ENCODE data around the gene PCNX3. TPM values are rescaled to one million over a fixed set of nuclear protein-coding genes. Genes with fewer than 3 reads are reported as not detected.
"Not testable (repeated sequence)": the region's sequence is repeated elsewhere in the genome, so short reads cannot be mapped to it uniquely, and the experiment has no call there.

Gene PCNX3
- polyA plus RNA-seq, 3 donors: 35.5 to 43.8 (median 39.2) TPM

DNA sequence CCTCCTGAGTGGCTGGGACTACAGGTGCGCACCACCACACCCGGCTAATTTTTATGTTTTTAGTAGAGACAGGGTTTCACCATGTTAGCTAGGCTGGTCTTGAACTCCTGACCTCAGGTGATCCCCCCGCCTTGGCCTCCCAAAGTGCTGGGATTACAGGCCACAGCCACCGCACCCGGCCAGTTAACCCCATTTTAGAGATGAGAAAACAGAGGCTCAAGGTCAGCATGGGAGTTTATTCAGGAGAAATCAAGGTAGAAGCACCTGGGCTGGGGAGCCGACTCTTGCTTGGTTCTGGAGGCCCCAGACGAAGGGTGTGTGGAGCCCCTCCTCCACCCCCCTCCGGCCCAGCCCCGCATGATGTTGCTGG lies 23.6 kb downstream of the PCNX3 start:
- DNase-seq: not testable (repeated sequence)

DNA sequence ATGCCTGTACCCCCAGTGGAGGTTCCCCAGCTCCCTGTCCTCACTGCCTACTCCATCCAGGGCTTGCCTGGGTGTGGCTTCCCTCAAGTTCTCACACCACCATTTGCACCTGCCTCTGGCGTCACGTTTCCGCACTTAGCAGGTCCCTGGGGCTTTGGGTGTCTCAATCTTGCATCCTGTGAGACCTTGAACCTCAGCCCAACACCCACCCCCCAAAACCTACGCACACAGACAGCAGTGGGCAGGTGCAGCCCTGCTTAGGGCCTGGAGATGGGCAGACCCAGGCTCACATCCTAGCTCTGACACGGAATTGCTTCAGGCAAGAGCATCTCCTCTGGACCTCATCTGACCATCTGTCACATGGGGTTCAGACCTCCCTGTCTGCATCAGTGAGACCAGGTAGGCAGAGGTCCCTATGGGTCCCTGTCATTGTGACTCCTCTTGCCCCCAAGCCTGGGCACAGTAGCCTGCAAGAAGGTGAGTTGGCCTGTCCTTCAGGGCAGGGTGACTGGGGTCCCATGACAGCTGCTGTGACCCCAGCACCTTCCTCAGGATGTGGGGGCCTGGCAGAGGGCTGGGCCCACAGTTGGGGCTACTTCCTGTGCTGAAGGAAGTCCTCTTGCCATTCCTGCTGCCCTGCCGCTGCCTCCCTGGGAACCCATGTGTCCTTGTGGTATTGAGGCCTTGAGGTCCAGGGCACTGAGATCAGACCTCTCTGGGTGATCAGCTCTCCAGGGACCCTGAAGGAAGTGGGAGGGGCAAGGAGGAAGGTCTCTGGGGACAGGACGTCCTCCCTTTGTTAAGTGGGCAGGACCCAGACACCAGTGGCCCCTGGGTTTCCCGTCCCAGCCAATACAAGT lies 24.3 kb downstream of the PCNX3 start:
- no peak for DNase-seq

DNA sequence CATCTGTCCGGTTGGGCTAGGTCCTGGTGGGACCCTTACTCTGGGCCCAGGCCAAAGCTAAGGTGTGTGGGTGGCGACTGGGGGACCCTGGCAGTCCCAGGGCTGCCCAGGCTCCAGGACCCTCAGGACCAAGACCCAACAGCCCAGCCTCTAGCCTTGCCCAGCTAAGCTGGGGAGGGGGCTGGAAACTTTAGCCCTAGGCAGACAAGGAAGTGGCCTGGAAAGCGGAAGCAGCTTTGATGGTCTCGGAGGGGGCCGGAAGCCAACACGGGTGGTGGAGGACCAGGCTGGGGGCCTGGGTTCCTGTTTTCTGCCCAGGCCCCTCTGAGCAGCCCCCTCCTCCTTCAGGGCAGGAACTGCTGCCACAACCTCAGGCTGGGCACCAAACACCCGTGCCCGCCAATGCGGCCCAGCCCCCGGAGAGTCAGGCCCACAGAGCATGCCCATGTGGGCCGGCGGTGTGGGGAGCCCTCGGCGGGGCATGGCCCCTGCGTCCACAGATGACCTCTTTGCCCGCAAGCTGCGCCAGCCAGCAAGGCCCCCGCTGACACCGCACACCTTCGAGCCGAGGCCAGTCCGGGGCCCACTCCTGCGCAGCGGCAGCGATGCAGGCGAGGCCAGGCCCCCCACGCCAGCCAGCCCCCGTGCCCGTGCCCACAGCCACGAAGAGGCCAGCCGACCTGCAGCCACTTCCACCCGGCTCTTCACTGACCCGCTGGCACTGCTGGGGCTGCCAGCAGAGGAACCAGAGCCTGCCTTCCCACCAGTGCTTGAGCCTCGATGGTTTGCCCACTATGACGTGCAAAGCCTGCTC lies 25.1 kb downstream of the PCNX3 start:
- DNase-seq: no peak

DNA sequence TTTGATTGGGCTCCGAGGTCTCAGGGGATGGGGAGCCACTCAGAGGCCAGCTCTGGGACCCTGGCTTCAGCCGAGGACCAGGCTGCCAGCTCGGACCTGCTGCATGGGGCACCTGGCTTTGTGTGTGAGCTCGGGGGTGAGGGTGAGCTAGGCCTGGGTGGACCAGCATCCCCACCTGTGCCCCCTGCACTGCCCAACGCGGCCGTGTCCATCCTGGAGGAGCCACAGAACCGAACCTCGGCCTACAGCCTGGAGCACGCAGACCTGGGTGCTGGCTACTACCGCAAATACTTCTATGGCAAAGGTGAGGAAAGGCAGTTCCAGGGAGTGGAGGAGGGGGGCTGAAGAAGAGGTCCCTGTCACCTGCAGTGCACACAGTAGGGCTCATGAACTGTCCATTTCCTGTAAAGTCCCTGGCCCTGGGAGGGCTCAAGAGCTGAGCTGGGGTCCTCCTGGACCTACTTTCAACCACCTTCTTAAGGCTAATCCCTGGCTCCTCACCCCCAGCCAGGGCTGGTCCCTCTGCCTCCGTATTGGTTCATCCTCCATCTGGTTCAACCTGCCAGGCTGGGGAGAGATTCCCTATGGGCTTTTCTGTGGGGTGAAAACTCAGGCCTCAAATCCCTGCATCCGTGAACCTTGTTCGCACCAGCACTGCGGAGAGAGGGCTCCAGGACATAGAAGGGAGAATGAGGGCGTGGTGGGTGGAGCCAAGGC lies 25.9 kb downstream of the PCNX3 start:
- no peak for DNase-seq

DNA sequence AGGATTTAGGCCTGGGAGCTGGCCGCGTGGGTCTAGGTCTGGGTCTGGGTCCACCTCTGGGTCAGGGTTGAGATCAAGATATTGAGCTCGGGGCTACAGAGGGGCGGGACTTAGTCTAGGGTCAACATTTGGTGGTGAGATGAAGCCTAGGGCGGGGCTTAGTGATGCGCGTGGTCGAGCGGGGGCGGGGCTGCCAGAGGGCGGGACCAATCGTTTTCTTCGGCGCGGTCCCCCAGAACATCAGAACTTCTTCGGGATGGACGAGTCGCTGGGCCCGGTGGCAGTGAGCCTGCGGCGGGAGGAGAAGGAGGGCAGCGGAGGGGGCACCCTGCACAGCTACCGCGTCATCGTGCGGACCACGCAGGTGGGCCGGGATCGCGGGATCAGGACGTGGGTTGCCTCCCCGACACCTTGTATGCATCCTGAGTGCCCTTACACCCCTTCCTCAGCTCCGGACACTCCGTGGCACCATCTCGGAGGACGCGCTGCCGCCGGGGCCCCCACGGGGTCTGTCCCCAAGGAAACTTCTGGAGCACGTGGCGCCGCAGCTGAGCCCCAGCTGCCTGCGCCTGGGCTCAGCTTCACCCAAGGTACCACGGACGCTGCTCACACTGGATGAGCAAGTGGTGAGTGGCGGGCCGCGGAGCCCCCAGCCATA lies 26.6 kb downstream of the PCNX3 start:
- DNase-seq: no peak

DNA sequence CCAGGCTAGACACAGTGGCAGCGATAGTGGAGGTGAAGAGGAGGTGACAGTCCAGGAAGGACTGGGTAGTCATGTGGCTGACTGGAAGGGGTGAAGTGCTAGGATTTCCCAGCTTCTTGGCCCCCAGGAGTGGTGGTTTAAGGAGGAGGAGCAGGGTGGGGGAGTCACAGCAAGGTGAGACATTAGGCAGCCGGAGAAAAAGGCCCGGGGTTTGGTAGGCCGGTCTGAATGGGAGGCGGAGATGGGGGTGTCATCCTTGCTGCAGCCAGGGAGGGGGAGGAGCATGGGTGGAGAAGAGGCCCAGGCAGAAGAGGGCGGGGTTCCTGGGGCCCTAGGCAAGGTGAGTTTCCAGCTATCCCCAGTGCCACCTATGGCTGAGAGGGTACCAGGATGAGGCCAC lies 28.4 kb downstream of the PCNX3 start:
- no peak for DNase-seq

DNA sequence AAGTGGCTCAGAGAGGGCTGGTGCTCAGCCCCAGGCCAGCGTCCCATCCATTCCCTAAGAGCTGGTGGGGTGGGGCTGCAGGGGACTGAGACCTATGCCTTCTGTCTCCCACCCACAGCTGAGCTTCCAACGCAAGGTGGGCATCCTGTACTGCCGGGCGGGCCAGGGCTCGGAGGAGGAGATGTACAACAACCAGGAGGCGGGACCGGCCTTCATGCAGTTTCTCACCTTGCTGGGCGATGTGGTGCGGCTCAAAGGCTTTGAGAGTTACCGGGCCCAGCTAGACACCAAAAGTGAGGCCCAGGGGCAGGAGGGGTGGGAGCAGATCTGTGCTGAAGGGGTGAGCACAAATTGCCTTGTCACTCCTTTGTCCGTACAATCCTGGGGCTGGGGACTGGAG lies 29.3 kb downstream of the PCNX3 start:
- DNase-seq: no peak

DNA sequence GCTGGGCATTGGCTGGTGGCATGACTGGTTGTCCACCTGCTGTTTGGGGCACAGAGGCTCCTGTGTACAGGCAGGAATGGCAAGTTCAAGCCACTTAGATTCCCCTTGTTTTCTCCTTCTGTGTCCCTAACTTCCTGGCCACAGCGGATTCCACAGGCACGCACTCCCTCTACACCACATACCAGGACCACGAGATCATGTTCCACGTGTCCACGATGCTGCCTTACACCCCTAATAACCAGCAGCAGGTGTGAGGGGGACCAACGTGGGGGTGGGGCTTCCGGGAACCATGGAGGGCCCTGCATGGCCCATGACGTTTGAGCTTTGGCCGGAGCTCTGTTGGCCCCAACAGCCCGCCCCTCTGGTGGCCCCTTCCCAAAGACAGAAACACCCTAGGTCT lies 30.1 kb downstream of the PCNX3 start:
- DNase-seq: no peak

DNA sequence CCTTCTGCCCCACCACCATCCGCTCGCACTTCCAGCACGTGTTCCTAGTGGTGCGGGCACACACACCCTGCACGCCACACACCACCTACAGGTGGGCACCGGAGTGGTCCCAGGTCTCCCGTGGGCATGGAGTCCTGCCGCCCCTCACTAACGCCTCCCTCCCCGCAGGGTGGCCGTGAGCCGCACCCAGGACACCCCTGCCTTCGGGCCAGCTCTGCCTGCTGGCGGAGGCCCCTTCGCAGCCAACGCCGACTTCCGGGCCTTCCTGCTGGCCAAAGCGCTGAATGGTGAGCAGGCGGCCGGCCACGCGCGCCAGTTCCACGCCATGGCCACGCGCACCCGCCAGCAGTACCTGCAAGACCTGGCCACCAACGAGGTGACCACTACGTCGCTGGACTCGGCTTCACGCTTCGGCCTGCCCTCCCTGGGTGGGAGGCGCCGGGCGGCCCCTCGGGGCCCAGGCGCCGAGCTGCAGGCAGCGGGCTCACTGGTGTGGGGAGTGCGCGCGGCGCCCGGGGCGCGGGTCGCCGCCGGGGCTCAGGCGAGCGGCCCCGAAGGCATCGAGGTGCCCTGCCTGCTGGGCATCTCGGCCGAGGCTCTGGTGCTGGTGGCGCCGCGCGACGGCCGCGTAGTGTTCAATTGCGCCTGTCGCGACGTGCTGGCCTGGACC lies 30.8 kb downstream of the PCNX3 start:
- no peak for DNase-seq

DNA sequence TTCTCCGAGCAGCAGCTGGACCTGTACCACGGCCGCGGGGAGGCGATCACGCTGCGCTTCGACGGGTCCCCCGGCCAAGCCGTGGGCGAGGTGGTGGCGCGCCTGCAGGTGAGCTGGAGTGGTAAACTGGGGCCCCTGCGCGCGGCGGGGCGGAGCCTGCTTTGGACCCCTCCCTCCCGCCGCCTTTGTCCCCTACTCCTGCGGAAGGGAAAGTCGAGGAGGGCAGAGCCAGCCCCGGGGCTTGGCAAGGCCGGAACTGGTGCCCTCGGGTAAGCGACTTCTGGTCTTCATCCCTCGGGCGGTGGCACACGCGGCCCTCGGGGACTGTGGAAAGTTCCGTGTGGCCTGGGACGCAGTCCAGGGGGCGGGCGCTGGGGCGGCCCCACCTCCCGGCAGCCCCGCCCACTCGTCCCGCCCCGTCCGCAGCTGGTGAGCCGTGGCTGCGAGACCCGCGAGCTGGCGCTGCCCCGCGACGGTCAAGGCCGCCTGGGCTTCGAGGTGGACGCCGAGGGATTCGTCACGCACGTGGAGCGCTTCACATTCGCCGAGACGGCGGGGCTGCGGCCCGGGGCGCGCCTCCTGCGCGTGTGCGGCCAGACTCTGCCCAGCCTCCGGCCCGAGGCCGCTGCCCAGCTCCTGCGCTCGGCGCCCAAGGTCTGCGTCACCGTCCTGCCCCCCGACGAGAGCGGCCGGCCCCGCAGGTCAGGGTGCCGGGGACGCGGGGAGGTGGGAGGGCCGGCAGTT lies 31.6 kb downstream of the PCNX3 start:
- no peak for DNase-seq

DNA sequence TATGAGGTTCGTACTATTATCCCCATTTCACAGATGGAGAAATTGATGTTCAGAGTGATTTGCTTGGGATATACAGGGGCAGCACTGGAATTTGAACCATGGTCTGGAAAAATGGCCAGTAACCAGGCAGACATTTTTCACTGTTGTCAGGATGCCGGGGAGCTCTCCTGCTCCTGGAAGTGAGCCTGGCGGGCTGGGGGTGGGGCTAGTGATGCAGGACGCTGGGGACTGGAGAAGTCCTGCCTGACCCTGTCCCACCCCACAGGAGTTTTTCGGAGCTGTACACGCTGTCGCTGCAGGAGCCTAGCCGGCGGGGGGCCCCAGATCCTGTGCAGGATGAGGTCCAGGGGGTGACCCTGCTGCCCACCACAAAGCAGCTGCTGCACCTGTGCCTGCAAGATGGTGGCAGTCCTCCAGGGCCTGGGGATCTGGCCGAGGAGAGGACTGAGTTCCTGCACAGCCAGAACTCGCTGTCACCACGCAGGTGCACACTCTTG lies 33.5 kb downstream of the PCNX3 start:
- DNase-seq: no peak

DNA sequence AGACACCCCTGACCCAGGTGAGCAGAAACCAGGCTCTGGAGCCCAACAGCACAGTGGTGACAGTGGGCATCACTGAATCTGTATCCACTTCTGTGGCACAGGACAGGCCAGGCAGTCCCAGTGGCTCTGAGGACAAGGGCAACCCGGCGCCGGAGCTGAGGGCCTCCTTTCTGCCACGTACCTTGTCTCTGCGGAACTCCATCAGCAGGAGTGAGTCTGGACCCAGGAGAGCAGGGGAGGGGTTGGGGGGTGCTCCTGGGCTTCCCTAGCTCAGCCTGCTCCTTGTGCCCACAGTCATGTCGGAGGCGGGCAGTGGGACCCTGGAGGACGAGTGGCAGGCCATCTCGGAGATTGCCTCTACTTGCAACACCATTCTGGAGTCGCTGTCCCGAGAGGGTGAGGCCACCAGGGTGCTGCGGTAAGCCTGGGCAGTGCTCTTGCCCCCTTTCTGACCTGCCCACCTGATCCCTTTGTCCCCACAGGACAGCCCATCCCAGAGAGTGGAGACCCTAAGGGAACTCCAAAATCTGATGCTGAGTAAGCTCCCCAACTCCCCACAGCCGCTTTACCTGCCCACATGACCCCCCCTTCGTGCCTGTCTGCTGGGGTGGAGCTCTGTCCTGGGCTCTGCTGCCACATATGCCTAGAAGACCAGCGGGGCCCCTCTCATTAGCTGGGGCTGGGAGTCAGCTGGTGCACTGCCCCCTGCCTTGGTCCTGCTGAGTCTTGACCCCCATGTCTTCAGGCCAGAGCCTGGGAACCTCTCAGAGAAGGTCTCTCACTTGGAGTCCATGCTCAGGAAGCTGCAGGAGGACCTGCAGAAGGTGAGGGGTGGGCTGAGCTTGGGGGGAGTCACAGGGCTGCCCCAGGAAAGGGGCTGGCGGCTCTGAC lies 34.3 kb downstream of the PCNX3 start:
- no peak for DNase-seq

DNA sequence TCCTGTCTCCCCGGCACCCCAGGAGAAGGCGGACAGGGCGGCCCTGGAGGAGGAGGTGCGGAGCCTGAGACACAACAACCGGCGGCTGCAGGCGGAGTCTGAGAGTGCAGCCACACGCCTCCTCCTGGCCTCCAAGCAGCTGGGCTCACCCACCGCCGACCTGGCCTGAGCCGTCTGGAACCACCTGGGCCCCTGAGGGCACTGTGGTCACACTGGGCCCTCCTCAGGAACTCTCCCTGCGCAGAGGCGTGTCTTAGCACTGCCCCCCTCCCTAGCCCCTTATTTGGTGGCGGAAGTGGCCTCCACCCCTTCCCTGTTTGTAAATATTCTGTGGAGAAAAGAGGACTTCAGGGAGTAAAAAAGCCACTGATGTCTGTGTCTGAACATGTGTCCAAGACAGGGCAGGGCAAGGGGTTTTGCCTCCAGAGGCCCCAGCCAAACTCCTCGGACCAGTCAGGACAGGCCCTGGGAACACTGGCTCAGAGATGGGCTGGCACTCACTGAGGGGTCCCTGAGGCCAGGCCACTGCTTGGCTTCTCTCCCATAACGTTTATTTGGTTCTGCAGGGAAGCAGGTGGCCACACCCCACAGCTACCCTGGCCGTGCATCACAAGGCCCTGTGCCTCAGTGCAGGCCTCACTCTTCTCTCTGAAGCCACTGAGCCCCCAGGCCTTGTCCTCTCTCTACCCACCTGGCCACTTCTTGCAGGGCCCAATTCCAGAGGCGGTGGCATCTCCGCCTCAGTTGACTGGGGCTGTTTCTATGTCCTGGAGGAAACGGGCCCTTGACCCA lies 35.2 kb downstream of the PCNX3 start:
- no peak for DNase-seq

DNA sequence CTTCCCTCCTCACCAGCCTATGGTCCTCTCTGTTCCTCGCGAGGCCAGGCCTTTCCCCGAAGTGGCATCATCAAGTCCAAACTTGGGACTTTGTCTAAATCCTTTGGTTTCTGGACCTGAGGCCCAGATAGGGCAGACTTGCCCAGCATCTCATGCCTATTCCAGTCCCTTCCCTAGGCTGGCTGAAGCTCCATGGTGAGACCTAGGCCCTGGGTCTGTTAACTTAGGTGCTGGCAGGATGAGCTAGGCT lies 35.7 kb downstream of the PCNX3 start:
- DNase-seq: no peak

DNA sequence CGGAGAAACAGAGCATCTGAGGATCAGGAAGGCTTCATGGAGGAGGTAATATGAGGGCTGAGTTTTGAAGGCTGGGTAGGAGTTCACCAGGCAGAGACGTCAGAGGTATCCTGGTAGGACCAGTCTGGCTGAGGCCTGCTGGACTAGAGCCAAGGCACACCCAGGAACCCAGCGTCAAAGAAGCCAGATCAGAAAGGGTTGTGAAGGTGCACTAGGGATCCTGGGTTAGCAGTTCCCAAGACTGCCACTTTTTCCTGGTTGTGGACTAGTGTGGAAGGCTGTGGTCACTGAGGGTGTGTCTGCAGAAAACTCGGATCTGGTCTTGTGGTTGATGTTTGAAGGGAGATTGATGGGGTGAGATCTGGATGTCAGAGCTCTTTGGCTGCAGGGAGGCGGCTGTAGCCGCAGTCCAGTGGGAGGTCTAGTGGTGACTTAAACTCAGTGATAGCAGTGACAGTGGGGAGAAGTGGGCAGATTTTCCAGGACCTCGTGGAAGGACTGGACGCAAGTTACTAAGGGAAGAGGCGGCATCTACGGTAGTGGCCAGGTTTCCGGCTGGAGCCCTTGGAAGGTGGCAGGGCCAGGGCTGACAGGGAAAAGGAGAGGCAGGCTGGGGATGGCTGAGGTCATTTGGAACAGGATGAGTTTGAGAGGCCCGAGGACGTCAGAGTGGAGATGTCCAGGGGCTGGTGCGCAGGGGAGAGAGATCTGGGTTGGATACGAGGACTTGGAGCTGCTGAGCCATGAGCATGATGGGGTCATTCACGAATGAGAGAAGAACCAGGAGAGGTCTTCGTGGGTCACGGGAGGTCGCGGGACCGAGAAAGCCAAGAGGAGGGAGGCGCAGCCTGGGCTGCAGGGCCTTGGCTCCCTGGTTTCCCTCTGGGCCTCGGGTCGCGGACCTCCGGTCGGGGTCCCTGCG lies 36.3 kb downstream of the PCNX3 start:
- DNase-seq: no peak

DNA sequence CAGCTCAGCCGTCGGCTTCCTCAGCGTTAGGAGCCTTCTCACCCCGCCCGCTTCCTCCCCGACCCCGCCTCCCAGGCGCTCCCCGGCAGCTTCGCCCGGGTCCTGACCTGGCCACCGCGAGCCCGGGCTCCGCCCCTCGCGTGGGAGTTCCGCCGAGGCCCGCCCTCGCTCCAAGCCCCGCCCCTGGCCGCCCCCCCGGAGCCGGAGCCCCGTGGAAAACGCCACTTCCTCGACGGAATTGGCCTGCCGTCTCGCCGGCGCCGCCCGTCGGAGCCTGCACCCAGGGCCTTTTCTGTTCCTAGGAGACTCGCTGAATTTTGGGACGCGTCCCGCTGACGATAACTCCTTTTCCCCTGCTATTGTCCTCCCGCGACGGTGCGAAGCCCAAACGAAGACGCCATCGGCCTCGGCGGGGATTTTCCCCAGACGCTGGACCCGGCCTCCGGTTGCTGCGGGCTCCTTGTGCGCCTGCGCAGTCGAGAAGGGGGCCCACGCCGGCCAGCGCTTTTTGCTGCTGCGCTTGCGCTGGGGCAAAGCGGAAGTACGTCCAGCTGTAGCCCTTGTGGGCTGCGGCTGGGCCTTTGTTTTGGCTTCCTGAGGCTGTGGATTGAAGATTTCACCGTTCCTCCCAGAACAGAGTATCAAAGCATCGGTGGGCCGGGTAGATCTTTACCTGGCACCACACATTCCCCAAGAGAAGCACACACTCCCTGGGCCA lies 37.1 kb downstream of the PCNX3 start:
- peak; percentile 93 for DNase-seq

All from renal pelvis (tissue), 4 donors.